ENCODE results near the gene MUC5B. TPM values are rescaled to one million over a fixed set of nuclear protein-coding genes. Genes with fewer than 3 reads are reported as not detected.

Gene MUC5B
- total RNA-seq, 4 donors from 2014 or later, result not detected

GRCh38 chr11:1228101-1228821, 5.4 kb downstream of the MUC5B start:
- Histone ChIP-seq H3K4me1 (no peaks in the 10 kb centered on the region), H3K9me3 (no peaks in the 10 kb centered on the region), H3K27me3 (no peaks in the 10 kb centered on the region), H3K36me3 (no peaks in the 10 kb centered on the region), H3K27ac (no peak overlapping the region), H3K4me3 (replicated peaks in 1 of 3) (no peak overlapping the region)
- DNase-seq, result no peak
- TF ChIP-seq CTCF (IDR thresholded peaks at IDR 0.05) (no peak), POLR2A (IDR thresholded peaks at IDR 0.05) (no peak)
- WGBS, 2 donors, result 87 to 91% methylated on average over 14 to 18 of the region's 31 CpGs
- intact Hi-C loops (cut with DNase I), result no loop called here

- 81% methylated on average over 16 of the region's 18 CpGs; no CpG with 5 or more reads in 1 of the 2 donors for WGBS, 2 donors
- intact Hi-C loops (cut with DNase I), result no loop called here
- Histone ChIP-seq H3K9me3 (no peaks in the 10 kb centered on the region), H3K4me1 (no peaks in the 10 kb centered on the region), H3K4me3 (replicated peaks in 1 of 3) (no peak overlapping the region), H3K27ac (no peak overlapping the region), H3K36me3 (no peaks in the 10 kb centered on the region), H3K27me3 (no peaks in the 10 kb centered on the region)
- TF ChIP-seq POLR2A (IDR thresholded peaks at IDR 0.05) (no peak), CTCF (IDR thresholded peaks at IDR 0.05) (no peak)
- DNase-seq, result no peak
Measured at GRCh38 chr11:1228921-1229451, 6.1 kb downstream of the MUC5B start.

GRCh38 chr11:1229471-1230120, 6.7 kb downstream of the MUC5B start:
- H3K36me3 ChIP-seq, result no peaks in the 10 kb centered on the region
- intact Hi-C loops (cut with DNase I), result no loop called here
- H3K27ac ChIP-seq, result no peak overlapping the region
- H3K9me3 ChIP-seq, result no peaks in the 10 kb centered on the region
- 90% methylated on average over 2 of the region's 27 CpGs; no CpG with 5 or more reads in 1 of the 2 donors for WGBS, 2 donors
- no peak for TF ChIP-seq CTCF (IDR thresholded peaks at IDR 0.05)
- no peak for TF ChIP-seq POLR2A (IDR thresholded peaks at IDR 0.05)
- no peaks in the 10 kb centered on the region for H3K27me3 ChIP-seq
- DNase-seq, result no peak
- no peak overlapping the region for H3K4me3 ChIP-seq (replicated peaks in 1 of 3)
- no peaks in the 10 kb centered on the region for H3K4me1 ChIP-seq

GRCh38 chr11:1230121-1230455, 7.2 kb downstream of the MUC5B start:
- H3K27me3 ChIP-seq, result no peaks in the 10 kb centered on the region
- H3K27ac ChIP-seq, result no peak overlapping the region
- no peak overlapping the region for H3K4me3 ChIP-seq (replicated peaks in 1 of 3)
- no peaks in the 10 kb centered on the region for H3K9me3 ChIP-seq
- no peaks in the 10 kb centered on the region for H3K36me3 ChIP-seq
- intact Hi-C loops (cut with DNase I), result no loop called here
- TF ChIP-seq POLR2A (IDR thresholded peaks at IDR 0.05) (no peak), CTCF (IDR thresholded peaks at IDR 0.05) (no peak)
- DNase-seq, result no peak
- no peaks in the 10 kb centered on the region for H3K4me1 ChIP-seq
- 20 to 75% methylated on average over 1 of the region's 5 CpGs for WGBS, 2 donors
